IPS DF 19.7 (cell line): ENCODE measurements around the gene CARMIL1.

Source experiments
- DNase-seq: peaks from one replicate; pipeline ENCODE4 v3.0.0-alpha.2; 2013; ENCODE audit warnings: low read depth, low spot score

Gene CARMIL1

GRCh38 chr6:25642667-25643328 lies 363.6 kb downstream of the CARMIL1 start:
- DNase-seq = no peak

- no peak for DNase-seq
These were observed 366.7 kb downstream of the CARMIL1 start for GRCh38 chr6:25645916-25646315.

- no peak for DNase-seq
These were observed 370.4 kb downstream of the CARMIL1 start for GRCh38 chr6:25649611-25650010.

- DNase-seq = peak; percentile 33
These were observed 372.9 kb downstream of the CARMIL1 start, which contains the start of gene SCGN for GRCh38 chr6:25652007-25652515. SCGN (plus strand) TSS chr6:25652215; CDS start chr6:25652404, 189 bp downstream.

GRCh38 chr6:25655723-25656122 lies 376.5 kb downstream of the CARMIL1 start:
- no peak for DNase-seq

- DNase-seq = no peak
These were observed 380.6 kb downstream of the CARMIL1 start for GRCh38 chr6:25659633-25660368.

GRCh38 chr6:25660512-25660911 lies 381.3 kb downstream of the CARMIL1 start:
- no peak for DNase-seq

GRCh38 chr6:25661129-25661779 lies 382.1 kb downstream of the CARMIL1 start:
- DNase-seq = no peak

GRCh38 chr6:25665455-25665854 lies 386.3 kb downstream of the CARMIL1 start:
- no peak for DNase-seq

GRCh38 chr6:25669413-25669812 lies 390.2 kb downstream of the CARMIL1 start:
- no peak for DNase-seq
